ENCODE data around the gene SEMA7A. TPM values are rescaled to one million over a fixed set of nuclear protein-coding genes. Genes with fewer than 3 reads are reported as not detected.

Gene SEMA7A
- total and polyA plus RNA-seq, 2 of the 4 experiments (the other 2 are of a cell fraction): 30.5 to 87.3 TPM

DNA sequence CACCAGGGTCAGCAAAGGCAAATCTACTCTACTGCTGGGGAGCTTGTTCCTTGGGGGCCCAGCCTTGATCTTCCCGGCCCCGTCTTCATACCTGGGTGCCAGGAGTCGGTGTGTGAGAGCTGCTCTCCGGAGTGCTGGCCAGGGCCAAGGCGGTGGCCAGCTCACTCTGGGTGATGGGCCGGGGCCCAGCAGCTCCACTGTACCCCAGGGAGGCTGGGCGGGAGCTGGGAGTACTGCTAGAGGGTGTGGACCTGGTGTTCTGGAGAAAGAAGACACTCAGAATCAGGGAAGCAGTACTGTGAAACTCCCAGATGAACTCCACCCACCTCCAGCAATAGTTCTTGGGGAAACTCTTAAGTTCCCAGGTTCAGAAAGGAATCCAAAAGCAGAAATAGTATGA is 15.3 kb upstream of the SEMA7A start:
- ChIA-PET POLR2A (ENCODE audit: unreplicated experiment) (no interaction called here), CTCF (no interaction called here)
- Histone ChIP-seq H3K4ac (ENCODE audit: low read depth, low read length) (no peak overlapping the region), H3K9me1 (ENCODE audit: insufficient read depth, low read length) (peaks cover 6% of the 10 kb centered on the region), H2AK5ac (ENCODE audit: low read depth, low read length) (no peak overlapping the region), H2AFZ (replicated peaks; ENCODE audit: low read length, poor library complexity) (no peak overlapping the region), H2AK9ac (replicated peaks; ENCODE audit: low read depth, low read length, poor library complexity) (no peak overlapping the region), H3K14ac (replicated peaks; ENCODE audit: low read depth, low read length) (no peak overlapping the region), H3K27ac (ENCODE audit: insufficient read depth, low read length) (no peak overlapping the region), H3K79me1 (ENCODE audit: low read depth in 1 of 2, low read length in 2 of 2) (0 out of 4 replicates have a peak, but pooled peaks cover 0 to 3% of the 10 kb centered on the region in 2 experiments), H2BK120ac (ENCODE audit: low read depth, low read length) (no peak overlapping the region), H3K9me3 (ENCODE audit: control insufficient read depth, insufficient read depth, low read length) (no peaks in the 10 kb centered on the region), H3K4me3 (ENCODE audit: insufficient read depth, low read depth, low read length) (no peak overlapping the region), H2BK20ac (ENCODE audit: low read depth, low read length) (no peak overlapping the region), H3K27me3 (ENCODE audit: control insufficient read depth, insufficient read depth, low read length) (no peaks in the 10 kb centered on the region), H4K8ac (ENCODE audit: low read depth in 2 of 2, low read length in 2 of 2) (no peak overlapping the region), H3K18ac (ENCODE audit: low read depth, low read length) (no peak overlapping the region), H3K4me2 (ENCODE audit: low read depth, low read length) (no peak overlapping the region), H3K9ac (ENCODE audit: low read depth, low read length) (no peak overlapping the region), H2BK5ac (ENCODE audit: low read depth, low read length, poor library complexity, severe bottlenecking) (no peak overlapping the region), H3K56ac (ENCODE audit: extremely low read depth, insufficient read depth, low read length) (no peak overlapping the region), H3K23ac (ENCODE audit: low read depth, low read length) (no peak overlapping the region), H4K91ac (ENCODE audit: insufficient read depth, low read depth, low read length) (no peak overlapping the region), H3K36me3 (ENCODE audit: control insufficient read depth, insufficient read depth, low read length) (peaks cover 56% of the 10 kb centered on the region), H4K20me1 (ENCODE audit: insufficient read depth, low read length) (no peaks in the 10 kb centered on the region), H2BK15ac (ENCODE audit: low read depth, low read length) (no peak overlapping the region), H3K4me1 (ENCODE audit: control insufficient read depth, insufficient read depth, low read length) (no peaks in the 10 kb centered on the region; the same call in 1 of the 2 replicates), H4K5ac (ENCODE audit: low read depth, low read length) (no peak overlapping the region)
- no peak for TF ChIP-seq RAD21 (IDR thresholded peaks at IDR 0.05; ENCODE audit: low read length)
- TF ChIP-seq FOS (IDR thresholded peaks at IDR 0.05; ENCODE audit: low read depth, low read length): no peak
- TF ChIP-seq, protein P1, sequence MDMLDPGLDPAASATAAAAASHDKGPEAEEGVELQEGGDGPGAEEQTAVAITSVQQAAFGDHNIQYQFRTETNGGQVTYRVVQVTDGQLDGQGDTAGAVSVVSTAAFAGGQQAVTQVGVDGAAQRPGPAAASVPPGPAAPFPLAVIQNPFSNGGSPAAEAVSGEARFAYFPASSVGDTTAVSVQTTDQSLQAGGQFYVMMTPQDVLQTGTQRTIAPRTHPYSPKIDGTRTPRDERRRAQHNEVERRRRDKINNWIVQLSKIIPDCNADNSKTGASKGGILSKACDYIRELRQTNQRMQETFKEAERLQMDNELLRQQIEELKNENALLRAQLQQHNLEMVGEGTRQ (IDR thresholded peaks at IDR 0.05; ENCODE audit: low read depth, low read length): no peak
- no peak for TF ChIP-seq CEBPB (IDR thresholded peaks at IDR 0.05; ENCODE audit: low read depth, low read length)
- TF ChIP-seq NFE2L2 (IDR thresholded peaks at IDR 0.05; ENCODE audit: low read depth, low read length): no peak
- TF ChIP-seq RFX5 (IDR thresholded peaks at IDR 0.05; ENCODE audit: low read depth, low read length): no peak
- TF ChIP-seq, protein P2, sequence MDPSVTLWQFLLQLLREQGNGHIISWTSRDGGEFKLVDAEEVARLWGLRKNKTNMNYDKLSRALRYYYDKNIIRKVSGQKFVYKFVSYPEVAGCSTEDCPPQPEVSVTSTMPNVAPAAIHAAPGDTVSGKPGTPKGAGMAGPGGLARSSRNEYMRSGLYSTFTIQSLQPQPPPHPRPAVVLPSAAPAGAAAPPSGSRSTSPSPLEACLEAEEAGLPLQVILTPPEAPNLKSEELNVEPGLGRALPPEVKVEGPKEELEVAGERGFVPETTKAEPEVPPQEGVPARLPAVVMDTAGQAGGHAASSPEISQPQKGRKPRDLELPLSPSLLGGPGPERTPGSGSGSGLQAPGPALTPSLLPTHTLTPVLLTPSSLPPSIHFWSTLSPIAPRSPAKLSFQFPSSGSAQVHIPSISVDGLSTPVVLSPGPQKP (IDR thresholded peaks at IDR 0.05; ENCODE audit: borderline replicate concordance, low read depth, low read length): no peak
- no peak for TF ChIP-seq BHLHE40 (IDR thresholded peaks at IDR 0.05; ENCODE audit: low read depth, low read length)
- no peak for TF ChIP-seq MXI1 (IDR thresholded peaks at IDR 0.05; ENCODE audit: borderline replicate concordance, low read depth, low read length)
- no peak for TF ChIP-seq MAFK (IDR thresholded peaks at IDR 0.05; ENCODE audit: low read depth, low read length)
- TF ChIP-seq, protein P3, sequence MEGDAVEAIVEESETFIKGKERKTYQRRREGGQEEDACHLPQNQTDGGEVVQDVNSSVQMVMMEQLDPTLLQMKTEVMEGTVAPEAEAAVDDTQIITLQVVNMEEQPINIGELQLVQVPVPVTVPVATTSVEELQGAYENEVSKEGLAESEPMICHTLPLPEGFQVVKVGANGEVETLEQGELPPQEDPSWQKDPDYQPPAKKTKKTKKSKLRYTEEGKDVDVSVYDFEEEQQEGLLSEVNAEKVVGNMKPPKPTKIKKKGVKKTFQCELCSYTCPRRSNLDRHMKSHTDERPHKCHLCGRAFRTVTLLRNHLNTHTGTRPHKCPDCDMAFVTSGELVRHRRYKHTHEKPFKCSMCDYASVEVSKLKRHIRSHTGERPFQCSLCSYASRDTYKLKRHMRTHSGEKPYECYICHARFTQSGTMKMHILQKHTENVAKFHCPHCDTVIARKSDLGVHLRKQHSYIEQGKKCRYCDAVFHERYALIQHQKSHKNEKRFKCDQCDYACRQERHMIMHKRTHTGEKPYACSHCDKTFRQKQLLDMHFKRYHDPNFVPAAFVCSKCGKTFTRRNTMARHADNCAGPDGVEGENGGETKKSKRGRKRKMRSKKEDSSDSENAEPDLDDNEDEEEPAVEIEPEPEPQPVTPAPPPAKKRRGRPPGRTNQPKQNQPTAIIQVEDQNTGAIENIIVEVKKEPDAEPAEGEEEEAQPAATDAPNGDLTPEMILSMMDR (conservative IDR thresholded peaks at IDR 0.05; ENCODE audit: low read depth, low read length): no peak
- TF ChIP-seq CHD1 (IDR thresholded peaks at IDR 0.05; ENCODE audit: low read depth, low read length): no peak
- WGBS, 2 experiments (ENCODE audit: extremely low coverage in 2 of 2, insufficient read length in 1 of 2): no CpG with 5 or more reads among the region's 7 CpGs
- DNase-seq (no peak), ATAC-seq (ENCODE audit: low read depth) (no peak)
- intact Hi-C loops (cut with micrococcal nuclease): no loop called here
- dilution Hi-C loops (cut with HindIII; ENCODE audit: low sequenced_read_pairs, unreplicated experiment): no loop called here
- in situ Hi-C loops (cut with MboI; ENCODE audit: low sequenced_read_pairs): no loop called here
- no TSS peak for BruUV-seq (replicated peaks)
